Right cardiac atrium (tissue), 5 donors: Measurements from ENCODE around the gene ADPRHL1. TPM values are rescaled to one million over a fixed set of nuclear protein-coding genes. Genes with fewer than 3 reads are reported as not detected.
A peak's percentile ranks its signal among the peaks of the same experiment; 100 is the strongest.
"Not testable (repeated sequence)": the region's sequence is repeated elsewhere in the genome, so short reads cannot be mapped to it uniquely, and the experiment has no call there.

Experiments used
- ATAC-seq, 2 donors: fragments of 200-7000 bp; cut with Tn5 transposase; one replicate each; pipeline versions ENCODE4 v1.8.0 to v1.9.1; 2020; ENCODE audit warnings: moderate library complexity in 2 of 2, mild to moderate bottlenecking in 1 of 2
- DNase-seq, 3 donors: peaks; one replicate each; pipeline ENCODE4 v3.0.0-alpha.2; 2020
- H3K27ac ChIP-seq: one replicate; pipeline ENCODE4 v1.5.1; 2013; ENCODE audit warnings: mild to moderate bottlenecking, low read length, control low read depth, moderate library complexity
- H3K27me3 ChIP-seq: one replicate; pipeline ENCODE4 v1.6.1; 2013; ENCODE audit not compliant: control insufficient read depth, insufficient read depth
- H3K4me1 ChIP-seq: one replicate; pipeline ENCODE4 v1.6.1; 2013; ENCODE audit warnings: low read length; ENCODE audit not compliant: control insufficient read depth, insufficient read depth
- H3K4me3 ChIP-seq: one replicate; pipeline ENCODE4 v1.5.1; 2013; ENCODE audit warnings: low read length, control low read depth
- H3K9me3 ChIP-seq: one replicate; pipeline ENCODE4 v1.6.1; 2013; ENCODE audit warnings: low read length; ENCODE audit not compliant: control insufficient read depth
- WGBS: extraction: QIAGEN DNeasy Blood & Tissue Kit; methylation state at CpG from one replicate; pipeline ENCODE4 v1.1.7; 2013; 5-methylcytosine and 5-hydroxymethylcytosine counted together
- intact Hi-C, 4 donors: fragments of 100-400 bp; cut with DNase I; formaldehyde crosslinking; loops; one replicate each; pipeline versions ENCODE4 v1.11.0 to v1.14.0; 2022 to 2023
- polyA plus RNA-seq: library from polyadenylated mRNA; stranded (reverse); fragments of 200-250 nt; gene quantifications from one replicate; pipeline ENCODE4 v1.2.3, GENCODE V29; 2013
- total RNA-seq, 4 donors: library from RNA; stranded (reverse); fragmentation: NEBNext Ultra II Directional; extraction: Animal tissue kit (Norgen Biotek cat#: 25700); gene quantifications; one replicate each; pipeline ENCODE4 v1.2.1, GENCODE V29; 2021
- donor health status: healthy with polysubstance abuse.
- donor health status: DM: no; HTN: yes; CAD: no.
- donor health status: DM: no; HTN: no; CAD: no.
- donor health status: DM: no; HTN: yes; CAD: no; lungs with severe emphysema.
- donor health status: DM: yes; HTN: yes; CAD: no.

ADPRHL1 gene
- total and polyA plus RNA-seq, 5 donors: 280 to 446 (median 350) TPM

GRCh38 chr13:113477724-113478123 is 24.4 kb upstream of the ADPRHL1 start:
- no peak overlapping the region for H3K27ac ChIP-seq
- ATAC-seq (no peak), DNase-seq (no peak)
- no peaks in the 10 kb centered on the region for H3K9me3 ChIP-seq
- H3K4me3 ChIP-seq: no peak overlapping the region
- intact Hi-C loops: no loop called here
- no peaks in the 10 kb centered on the region for H3K4me1 ChIP-seq
- H3K27me3 ChIP-seq: no peaks in the 10 kb centered on the region
- WGBS: 96% methylated on average over 3 of the region's 3 CpGs

- H3K4me1 ChIP-seq: no peaks in the 10 kb centered on the region
- intact Hi-C loops: no loop called here
- no peak overlapping the region for H3K4me3 ChIP-seq
- H3K27ac ChIP-seq: no peak overlapping the region
- no peaks in the 10 kb centered on the region for H3K27me3 ChIP-seq
- WGBS: 98% methylated on average over 7 of the region's 7 CpGs
- H3K9me3 ChIP-seq: no peaks in the 10 kb centered on the region
- DNase-seq: no peak
- ATAC-seq: no peak
Measured at GRCh38 chr13:113476811-113477210, 23.5 kb upstream of the ADPRHL1 start.

GRCh38 chr13:113475911-113476310 is 22.6 kb upstream of the ADPRHL1 start:
- no peak for ATAC-seq
- WGBS: 92% methylated on average over 12 of the region's 12 CpGs
- intact Hi-C loops: no loop called here
- Histone ChIP-seq H3K27me3 (no peaks in the 10 kb centered on the region), H3K4me1 (no peaks in the 10 kb centered on the region), H3K27ac (no peak overlapping the region), H3K9me3 (no peaks in the 10 kb centered on the region), H3K4me3 (no peak overlapping the region)
- no peak for DNase-seq

- ATAC-seq (no peak), DNase-seq (no peak)
- H3K27ac ChIP-seq: no peak overlapping the region
- no peaks in the 10 kb centered on the region for H3K27me3 ChIP-seq
- H3K4me1 ChIP-seq: no peaks in the 10 kb centered on the region
- H3K4me3 ChIP-seq: no peak overlapping the region
- 92% methylated on average over 11 of the region's 11 CpGs for WGBS
- intact Hi-C loops: no loop called here
- H3K9me3 ChIP-seq: no peaks in the 10 kb centered on the region
Measured at GRCh38 chr13:113475280-113475679, 22.0 kb upstream of the ADPRHL1 start.

- Histone ChIP-seq H3K4me3 (no peak overlapping the region), H3K4me1 (no peaks in the 10 kb centered on the region), H3K27me3 (no peaks in the 10 kb centered on the region), H3K27ac (no peak overlapping the region), H3K9me3 (no peaks in the 10 kb centered on the region)
- WGBS: 60% methylated on average over 10 of the region's 10 CpGs
- ATAC-seq: peak; percentile 53 to 76
- intact Hi-C loops: no loop called here
- peak; percentile 42 to 76 (median 68) for DNase-seq
Measured at GRCh38 chr13:113474179-113474578, 20.9 kb upstream of the ADPRHL1 start.

- Histone ChIP-seq H3K4me1 (no peaks in the 10 kb centered on the region), H3K27ac (peak overlapping the region; percentile 76), H3K27me3 (no peaks in the 10 kb centered on the region), H3K4me3 (no peak overlapping the region), H3K9me3 (no peaks in the 10 kb centered on the region)
- ATAC-seq (peak; percentile 55 to 84), DNase-seq (peak in 1 of 3 donors; percentile 66)
- 79% methylated on average over 28 of the region's 28 CpGs for WGBS
- intact Hi-C loops: no loop called here
Measured at GRCh38 chr13:113472355-113473025, 19.2 kb upstream of the ADPRHL1 start.

DNA sequence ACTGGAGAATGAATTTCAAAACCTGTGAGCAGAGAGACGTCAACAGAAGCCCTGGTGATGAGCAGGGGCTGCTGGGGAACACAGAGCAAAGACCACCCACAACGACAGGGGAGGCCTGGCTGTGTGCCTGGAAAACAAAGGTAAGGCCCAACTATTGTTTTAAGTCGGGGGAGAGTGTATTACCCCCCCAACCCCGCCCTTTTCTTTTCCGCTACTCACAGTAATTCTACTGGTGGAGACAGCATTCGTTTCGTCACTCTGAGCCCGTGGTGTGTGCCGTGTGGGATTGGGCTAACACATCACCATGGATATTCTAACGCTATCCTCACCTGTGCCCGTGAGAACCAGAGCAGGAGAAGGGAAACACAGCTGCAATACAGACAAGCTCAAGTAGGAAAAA is 18.6 kb upstream of the ADPRHL1 start:
- DNase-seq (peak in 1 of 3 donors; percentile 26), ATAC-seq (peak in 1 of 2 donors; percentile 29)
- H3K27ac ChIP-seq: peak overlapping the region; percentile 74
- no peaks in the 10 kb centered on the region for H3K4me1 ChIP-seq
- H3K9me3 ChIP-seq: no peaks in the 10 kb centered on the region
- H3K27me3 ChIP-seq: no peaks in the 10 kb centered on the region
- H3K4me3 ChIP-seq: no peak overlapping the region
- intact Hi-C loops: no loop called here
- WGBS: 74% methylated on average over 11 of the region's 11 CpGs

DNA sequence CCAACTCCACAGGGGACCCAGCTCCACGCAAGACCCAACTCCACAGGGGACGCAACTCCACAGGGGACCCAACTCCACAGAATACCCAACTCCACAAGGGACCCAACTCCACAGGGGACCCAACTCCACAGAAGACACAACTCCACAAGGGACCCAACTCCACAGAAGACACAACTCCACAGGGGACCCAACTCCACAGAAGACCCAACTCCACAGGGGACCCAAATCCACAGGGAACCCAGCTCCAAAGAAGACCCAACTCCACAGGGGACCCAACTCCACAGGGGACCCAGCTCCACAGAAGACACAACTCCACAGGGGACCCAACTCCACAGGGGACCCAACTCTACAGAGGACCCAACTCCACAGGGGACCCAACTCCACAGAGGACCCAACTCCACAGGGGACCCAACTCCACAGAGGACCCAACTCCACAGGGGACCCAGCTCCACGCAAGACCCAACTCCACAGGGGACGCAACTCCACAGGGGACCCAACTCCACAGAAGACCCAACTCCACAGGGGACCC is 17.4 kb upstream of the ADPRHL1 start:
- H3K4me1 ChIP-seq, H3K27me3 ChIP-seq, H3K27ac ChIP-seq, H3K4me3 ChIP-seq, DNase-seq, H3K9me3 ChIP-seq, ATAC-seq, intact Hi-C loops: not testable (repeated sequence)
- WGBS: over 99% methylated on average over 4 of the region's 4 CpGs

GRCh38 chr13:113470073-113470472 is 16.8 kb upstream of the ADPRHL1 start:
- no peak for ATAC-seq
- no peaks in the 10 kb centered on the region for H3K27me3 ChIP-seq
- H3K27ac ChIP-seq: no peak overlapping the region
- DNase-seq: no peak
- intact Hi-C loops: no loop called here
- H3K4me1 ChIP-seq: no peaks in the 10 kb centered on the region
- H3K9me3 ChIP-seq: no peaks in the 10 kb centered on the region
- 95% methylated on average over 10 of the region's 10 CpGs for WGBS
- no peak overlapping the region for H3K4me3 ChIP-seq

DNA sequence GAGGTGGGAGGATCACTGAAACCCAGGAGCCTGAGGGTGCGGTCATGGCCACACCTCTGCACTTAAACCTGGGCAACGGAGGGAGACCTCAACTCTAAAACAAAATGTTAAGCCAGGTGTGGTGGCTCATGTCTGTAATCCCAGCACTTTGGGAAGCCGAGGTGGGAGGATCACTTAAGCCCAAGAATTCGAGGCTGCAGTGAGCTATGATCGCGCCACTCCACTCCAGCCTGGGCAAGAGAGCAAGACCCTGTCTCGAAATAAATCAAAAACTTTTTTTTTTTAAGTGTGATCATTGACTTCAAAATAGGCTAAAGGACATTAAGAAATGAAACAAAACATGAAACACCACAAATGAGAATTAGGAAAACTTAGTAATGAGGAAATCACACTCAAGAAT is 16.3 kb upstream of the ADPRHL1 start:
- whole genome bisulfite sequencing: 94% methylated on average over 7 of the region's 7 CpGs
- intact Hi-C loops: no loop called here
- ATAC-seq: no peak
- Histone ChIP-seq H3K4me1 (no peaks in the 10 kb centered on the region), H3K27ac (no peak overlapping the region), H3K27me3 (no peaks in the 10 kb centered on the region), H3K4me3 (no peak overlapping the region), H3K9me3 (no peaks in the 10 kb centered on the region)
- DNase-seq: no peak

GRCh38 chr13:113468472-113469201 is 15.3 kb upstream of the ADPRHL1 start:
- H3K27me3 ChIP-seq: no peaks in the 10 kb centered on the region
- intact Hi-C loops: no loop called here
- H3K9me3 ChIP-seq: no peaks in the 10 kb centered on the region
- WGBS: 82% methylated on average over 22 of the region's 22 CpGs
- DNase-seq: no peak
- H3K4me3 ChIP-seq: no peak overlapping the region
- no peak overlapping the region for H3K27ac ChIP-seq
- no peaks in the 10 kb centered on the region for H3K4me1 ChIP-seq
- peak; percentile 45 to 54 for ATAC-seq
